H1 (cell line): ENCODE measurements around the gene ARHGEF4.

ENCODE experiments used
- BCL11A ChIP-seq, 2 experiments: IDR thresholded peaks; one replicate each; pipeline ENCODE4 v1.6.1; 2011; ENCODE audit warnings: low read depth in 2 of 2, low read length in 2 of 2, mild to moderate bottlenecking in 2 of 2
- HDAC6 ChIP-seq: IDR thresholded peaks from one replicate; pipeline ENCODE4 v1.7.1; 2012; ENCODE audit warnings: low read depth, mild to moderate bottlenecking, inconsistent platforms, low read length, moderate library complexity
- SP1 ChIP-seq: IDR thresholded peaks from 2 replicates; pipeline ENCODE4 v1.6.1; 2011; ENCODE audit warnings: low read depth, low read length

DNA sequence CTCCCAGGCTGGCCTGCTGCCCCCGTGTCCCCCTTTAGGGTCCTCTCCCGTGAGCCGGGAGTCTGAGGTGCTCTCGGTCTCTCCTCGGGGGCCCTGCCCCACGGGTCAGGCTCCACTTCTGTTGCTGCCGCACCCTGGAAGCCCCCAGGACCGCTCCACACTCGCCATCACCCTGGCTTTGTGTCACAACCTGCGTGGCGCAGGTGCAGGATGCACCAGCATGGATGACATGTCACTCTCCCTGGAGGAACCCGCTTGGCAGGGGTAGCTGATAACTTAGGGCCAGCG lies 10.8 kb upstream of the ARHGEF4 start:
- no peak for TF ChIP-seq SP1
- no peak for TF ChIP-seq HDAC6
- no peak for TF ChIP-seq BCL11A (IDR thresholded peaks at IDR 0.05; ENCODE audit: low read depth in 2 of 2, low read length in 2 of 2)
